HG02678 (cell line): ENCODE results near the gene LRRC14B.
"Not testable (repeated sequence)": the region's sequence is repeated elsewhere in the genome, so short reads cannot be mapped to it uniquely, and the experiment has no call there.

Source experiments
- ATAC-seq: cut with Tn5 transposase; IDR thresholded peaks from one replicate; pipeline ENCODE4 v1.9.1; 2021; ENCODE audit warnings: mild to moderate bottlenecking, moderate library complexity; ENCODE audit not compliant: unreplicated experiment

LRRC14B gene

DNA sequence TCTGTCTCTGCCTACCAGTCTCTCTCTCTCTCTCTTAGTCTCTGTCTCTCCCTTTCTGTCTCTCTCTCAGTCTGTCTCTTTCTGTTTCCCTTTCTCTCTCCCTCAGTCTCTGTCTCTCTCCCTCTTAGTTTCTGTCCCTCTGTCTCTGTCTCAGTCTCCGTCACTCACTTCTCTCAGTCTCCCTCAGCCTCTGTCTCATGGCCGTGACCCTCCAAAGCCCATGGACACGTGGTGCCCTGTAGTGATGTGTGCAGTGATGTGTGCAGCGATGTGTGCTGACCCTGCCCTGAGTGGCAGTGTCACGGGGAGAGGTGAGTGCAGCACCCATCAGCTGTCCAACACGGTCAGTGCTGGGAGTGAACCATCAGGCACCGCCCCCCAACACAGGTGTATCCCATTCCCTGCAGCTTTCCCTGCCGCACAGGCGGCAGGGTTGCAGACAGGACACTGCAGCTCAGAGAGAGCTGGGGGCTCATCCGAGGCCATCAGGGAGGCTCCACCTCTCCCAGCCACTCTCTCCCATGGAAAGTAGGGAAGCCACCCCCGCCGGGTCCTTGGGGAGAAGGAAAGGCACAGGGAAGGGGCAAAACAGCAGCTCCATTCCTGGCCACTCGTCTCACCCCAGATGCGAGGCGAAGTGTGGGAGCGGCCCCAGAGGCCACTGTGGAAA is 794 bp upstream of the LRRC14B start:
- no peak for ATAC-seq

DNA sequence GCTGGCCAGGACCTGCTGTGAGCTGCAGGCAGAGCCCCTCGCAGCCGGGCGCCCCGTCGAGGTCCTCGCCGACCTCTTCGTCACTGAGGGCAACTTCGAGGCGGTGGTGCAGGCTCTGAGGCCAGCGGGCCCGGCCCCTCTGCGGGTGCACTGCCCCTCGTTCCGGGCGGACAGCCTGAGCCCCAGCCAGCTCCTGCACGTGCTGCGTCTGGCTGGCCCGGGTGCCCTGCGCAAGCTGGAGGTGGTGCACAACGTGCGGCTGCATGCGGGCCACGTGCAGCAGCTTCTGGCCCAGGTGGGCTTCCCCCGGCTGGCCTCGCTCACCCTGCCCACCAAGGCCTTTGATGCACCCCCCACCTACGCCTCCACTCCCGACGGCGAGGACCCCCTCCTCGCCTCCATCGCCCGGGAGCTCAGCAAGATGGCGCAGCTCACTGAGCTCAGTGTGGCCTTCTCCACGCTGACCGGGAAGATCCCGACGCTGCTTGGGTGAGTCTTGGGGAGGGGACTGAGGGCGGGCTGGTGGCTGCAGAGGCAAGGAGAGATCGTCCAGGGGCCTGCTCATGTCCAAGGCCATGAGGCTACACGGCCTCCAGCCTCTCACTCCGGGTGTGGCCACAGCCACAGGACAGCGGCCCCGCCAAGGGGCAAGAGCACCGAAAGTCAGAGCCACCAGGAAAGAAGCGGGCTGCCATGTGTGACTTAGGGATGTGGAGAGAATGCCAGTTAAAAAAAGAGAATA is 825 bp downstream of the LRRC14B start:
- ATAC-seq: no peak

DNA sequence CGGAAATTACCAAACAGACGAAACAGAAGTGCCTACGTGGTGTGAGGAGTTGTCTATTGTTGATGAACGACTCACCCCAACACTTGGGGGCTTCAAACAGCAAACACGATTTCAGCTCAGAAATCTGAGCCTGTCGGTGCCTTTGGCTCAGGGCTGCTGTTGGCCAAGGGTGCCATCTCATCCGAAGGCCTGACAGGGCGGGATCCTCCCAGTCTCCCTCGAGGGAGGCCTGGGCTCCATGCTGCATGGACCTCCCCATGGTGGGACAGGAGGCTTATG is 1.3 kb downstream of the LRRC14B start:
- no peak for ATAC-seq

DNA sequence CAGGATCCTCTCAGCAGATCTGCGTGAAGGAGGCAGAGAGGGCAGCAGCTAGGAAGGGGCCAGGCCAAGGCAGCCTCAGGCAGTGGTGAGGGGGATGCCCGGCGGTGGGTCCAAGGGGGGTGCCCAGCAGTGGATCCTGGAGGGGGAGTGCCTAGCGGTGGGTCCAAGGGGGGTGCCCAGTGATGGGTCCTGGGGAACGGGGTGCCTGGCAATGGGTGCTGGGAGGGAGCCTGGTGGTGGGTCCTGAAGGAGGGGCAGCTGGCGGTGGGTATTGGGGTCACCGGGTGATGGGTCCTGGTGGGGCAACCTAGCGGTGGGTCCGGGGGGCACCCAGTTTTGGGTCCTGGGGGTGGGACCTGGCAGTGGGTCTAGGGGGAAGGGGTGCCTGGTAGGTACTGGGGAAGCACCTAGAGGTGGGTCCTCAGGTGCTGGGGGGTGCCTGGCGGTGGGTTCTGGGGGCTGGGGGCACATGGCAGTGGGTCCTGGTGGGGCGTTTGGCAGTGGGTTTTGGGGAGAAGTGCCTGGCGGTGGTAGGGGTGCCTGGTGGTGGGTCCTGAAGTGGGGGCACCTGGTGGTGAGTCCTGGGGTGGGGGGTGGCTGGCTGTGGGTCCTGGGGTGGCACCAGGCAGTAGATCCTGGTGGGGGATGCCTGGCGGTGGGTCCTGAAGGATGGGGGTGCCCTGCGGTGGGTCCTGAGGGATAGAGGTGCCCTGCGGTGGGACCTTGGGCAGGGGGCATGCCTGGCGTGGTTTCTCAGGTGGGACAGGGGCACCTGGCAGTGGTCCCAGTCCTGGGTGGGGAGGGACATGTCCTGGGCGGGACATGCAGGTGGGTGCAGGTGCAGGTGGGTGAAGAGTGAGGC is 1.9 kb downstream of the LRRC14B start:
- no peak for ATAC-seq

DNA sequence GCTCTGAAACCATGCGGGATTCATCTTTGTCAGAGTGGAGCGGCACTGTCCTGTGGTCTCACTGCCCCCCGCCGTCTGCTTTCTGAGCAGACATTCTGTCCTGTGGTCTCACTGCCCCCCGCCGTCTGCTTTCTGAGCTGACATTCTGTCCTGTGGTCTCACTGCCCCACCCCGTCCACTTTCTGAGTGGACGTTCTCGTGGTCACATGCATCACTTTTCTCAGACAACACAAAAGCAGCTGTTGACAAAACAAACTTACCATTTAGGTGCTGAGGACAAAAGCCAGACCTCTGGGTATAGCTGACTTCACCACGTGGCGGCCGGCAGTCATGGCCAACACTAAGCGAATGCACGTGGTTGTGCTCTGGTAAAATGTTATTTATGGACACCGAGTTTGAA is 2.8 kb downstream of the LRRC14B start:
- ATAC-seq: no peak

DNA sequence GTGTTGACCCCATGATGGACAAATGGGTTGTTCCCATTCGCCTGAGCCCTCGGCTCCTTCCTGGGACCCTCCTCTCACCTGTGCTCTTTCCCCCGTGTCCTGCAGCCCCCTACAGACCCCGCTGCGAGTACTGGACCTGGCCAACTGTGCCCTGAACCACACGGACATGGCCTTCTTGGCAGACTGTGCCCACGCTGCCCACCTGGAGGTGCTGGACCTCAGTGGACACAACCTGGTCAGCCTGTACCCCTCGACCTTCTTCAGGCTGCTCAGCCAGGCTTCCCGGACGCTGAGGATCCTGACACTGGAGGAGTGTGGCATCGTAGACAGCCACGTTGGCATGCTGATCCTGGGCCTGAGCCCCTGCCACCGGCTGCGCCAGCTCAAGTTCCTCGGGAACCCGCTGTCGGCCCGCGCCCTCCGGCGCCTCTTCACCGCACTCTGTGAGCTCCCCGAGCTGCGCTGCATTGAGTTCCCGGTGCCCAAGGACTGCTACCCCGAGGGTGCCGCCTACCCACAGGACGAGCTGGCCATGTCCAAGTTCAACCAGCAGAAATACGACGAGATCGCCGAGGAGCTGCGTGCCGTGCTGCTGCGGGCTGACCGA is 3.4 kb downstream of the LRRC14B start:
- no peak for ATAC-seq

DNA sequence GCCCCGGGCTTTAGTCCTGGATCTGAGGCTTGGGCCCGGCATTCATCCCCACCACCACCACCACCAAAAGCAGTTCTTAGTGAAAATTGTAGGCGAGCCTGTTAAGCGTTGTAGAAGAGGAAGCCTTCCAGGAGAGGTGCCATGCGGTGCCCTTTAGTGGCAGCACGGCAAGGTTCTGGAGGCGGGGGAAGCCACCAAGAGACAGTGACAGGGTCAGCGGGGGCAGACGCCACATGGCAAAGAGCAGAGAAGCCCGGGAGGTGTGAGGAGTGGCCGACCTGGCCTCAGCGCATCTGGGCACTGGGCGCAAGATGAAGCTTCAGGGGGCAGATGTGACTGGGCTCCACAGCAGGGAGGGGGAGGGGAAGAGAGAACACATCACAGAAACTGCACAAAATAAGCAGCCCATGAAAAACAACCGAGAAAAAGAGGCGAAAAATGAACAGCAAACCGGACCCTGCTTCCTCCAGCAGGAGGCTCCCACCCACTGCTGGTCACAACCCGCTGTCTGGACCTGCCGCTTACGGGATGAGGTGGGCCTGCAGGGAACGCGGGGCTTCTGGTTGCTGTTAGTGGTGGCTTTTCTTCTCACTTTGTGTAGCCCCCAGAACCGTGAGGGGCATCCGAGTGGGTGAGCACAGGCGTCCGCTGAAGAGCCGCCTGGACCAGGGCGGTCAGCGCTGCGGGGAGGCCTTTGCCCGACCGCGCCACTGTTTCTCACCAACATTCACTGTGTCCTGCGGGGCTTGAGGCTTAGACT is 4.3 kb downstream of the LRRC14B start:
- no peak for ATAC-seq

DNA sequence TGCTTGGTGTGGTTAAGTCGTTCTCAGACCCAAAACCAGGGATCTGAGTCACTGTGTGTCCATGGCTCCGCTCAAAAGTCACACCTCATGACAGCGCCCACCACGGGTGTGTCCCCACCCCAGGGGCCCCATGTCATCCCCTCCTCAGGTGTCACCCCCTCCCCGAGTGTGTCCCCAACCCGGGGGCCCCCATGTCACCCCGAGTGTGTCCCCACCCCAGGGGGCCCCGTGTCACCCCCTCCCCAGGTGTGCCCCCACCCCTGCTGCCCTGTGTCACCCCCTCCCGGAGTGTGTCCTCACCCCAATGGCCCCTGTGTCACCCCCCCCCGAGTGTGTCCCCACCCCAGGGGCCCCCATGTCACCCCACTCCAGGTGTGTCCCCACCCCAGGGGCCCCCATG is 5.1 kb downstream of the LRRC14B start:
- ATAC-seq: no peak

DNA sequence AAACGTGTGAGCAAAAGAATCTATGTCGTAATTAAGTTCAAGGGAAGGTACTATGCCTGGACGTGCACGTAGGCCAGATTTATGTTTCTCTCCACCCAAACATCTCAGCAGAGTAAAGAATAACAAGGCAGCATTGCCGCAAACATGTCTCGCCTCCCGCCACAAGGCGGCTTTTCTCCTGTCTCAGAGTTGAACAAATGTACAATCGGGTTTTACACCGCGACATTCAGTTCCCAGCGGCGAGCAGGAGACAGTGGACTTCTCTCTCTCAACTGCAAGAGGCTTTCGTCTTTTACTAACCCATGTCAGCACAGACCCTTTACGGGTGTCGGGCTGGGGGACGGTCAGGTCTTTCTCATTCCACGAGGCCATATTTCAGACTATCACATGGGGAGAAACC is 5.7 kb downstream of the LRRC14B start:
- not testable (repeated sequence) for ATAC-seq

DNA sequence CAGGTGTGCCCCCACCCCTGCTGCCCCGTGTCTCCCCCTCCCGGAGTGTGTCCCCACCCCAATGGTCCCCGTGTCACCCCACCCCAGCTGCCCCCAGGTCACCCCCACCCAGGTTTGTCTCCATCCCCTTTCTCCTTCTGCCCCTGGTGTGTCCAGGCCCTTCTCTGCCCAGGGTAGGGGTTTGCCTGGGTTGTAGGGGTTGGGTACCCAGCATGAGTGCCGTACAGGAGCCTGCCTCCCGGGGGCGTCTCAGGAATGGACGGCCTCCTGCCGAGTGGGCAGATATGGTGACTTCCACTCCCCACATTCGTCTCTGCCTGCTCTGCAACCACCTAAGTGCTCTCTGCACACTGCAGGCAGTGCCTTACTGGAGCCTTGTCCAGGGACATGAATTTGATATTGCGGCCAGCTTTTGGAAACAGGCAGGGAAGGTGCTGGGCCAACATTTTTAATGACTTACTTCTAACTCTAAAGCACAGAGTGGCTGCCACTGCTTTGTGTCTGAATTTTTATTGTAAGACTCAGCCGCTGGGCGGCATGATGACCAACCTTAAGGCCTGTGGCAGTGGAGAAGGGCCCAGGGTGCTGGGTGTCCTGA is 6.7 kb downstream of the LRRC14B start:
- ATAC-seq: no peak

DNA sequence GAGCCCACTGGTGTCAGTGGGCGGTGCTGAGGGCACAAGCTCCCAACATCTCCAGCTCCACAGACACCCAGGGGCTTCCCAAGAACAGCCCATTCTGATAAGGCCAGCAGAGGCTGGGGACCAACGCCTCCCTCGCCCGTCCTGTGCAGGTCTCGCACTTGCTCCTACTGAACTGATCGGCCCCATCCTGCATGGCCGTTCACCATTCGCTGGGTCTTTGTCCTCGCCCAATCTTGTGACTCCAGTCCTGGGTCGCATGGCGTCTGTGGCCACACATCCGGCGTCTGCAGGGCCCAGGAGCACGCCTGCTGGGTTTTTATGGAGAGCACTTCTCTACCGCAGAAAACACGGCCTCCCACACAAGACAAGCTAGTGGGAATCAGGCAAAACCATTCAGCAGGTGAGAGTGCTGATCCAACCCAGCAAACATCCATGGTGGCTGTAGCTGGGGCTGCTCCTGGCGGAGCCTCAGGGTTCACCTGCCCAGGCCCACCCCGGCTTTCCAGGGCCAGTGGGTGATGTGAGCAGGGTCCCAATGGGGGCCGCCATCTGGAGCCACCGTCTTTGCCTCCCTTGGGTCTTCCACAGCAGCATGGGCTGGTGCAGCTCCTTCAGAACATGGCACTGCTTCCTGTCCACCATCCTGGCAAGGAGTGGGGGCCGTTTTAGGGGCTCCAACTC is 7.4 kb downstream of the LRRC14B start:
- no peak for ATAC-seq

DNA sequence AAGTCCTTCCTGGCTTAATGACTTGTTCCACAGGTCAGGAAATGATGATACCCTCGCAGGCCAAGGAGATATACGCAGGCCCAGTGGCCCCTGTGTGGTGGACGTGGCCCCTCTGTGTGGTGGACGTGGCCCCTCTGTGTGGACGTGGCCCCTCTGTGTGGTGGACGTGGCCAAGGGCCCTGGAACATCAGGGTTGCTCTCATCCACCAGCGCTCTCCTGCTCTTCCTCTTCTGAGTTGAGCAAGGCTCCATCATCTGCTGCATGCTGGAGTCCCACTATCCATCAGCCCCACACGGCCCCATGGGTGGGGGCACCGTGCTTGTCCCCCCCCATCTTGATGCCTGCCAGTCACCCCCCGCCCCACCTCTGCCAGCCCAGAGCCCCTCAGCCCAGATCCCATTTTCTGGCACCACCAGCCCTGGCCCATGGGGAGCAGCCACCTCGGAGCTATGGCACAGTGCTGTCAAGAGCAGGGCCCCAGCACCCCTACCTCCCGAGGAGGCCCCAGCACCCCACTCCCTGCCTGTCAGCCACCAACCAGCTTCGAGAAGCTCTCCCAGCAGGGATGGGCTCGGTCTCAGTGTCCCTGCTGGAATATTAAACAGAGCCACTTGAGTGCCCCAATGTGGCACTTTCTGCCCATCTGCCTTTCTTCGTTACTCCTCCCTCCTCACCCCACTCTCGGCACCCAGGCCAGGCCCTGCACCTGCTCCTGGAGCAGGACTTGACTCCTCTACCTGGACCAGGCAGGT is 8.1 kb downstream of the LRRC14B start:
- ATAC-seq: no peak

DNA sequence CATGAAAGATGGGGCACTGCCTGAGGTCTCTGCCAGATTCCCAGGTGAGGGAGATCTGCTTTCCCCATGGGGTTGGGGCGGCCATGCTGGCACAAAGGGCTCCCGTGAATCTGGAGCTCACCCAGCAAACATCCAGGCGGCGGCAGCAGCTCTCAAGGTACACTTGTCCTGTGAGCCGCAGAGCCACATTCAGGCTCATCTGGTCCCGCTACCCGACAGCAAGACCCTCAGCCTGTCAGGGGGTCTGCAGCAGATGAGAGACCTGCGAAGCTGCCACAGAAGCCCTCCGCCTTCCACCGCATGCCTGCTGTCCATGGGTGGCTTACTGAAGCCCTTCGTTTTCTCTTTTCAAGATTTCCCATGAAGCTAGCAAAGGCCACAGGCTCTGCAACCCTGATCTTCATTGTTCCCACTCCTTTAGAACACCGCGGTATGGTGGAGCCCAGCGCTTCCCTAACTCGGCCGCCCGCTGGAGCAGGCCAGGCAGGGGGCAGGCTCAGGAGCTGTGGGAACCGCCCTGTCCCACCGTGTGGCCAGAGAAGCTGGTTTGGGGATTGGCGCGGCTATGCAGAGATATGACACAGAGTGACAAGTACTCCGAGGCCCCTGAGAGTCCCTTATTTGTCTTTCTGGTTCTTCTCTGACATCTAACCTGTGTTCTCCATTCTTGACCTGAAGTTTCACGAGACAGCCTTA is 8.8 kb downstream of the LRRC14B start:
- no peak for ATAC-seq

DNA sequence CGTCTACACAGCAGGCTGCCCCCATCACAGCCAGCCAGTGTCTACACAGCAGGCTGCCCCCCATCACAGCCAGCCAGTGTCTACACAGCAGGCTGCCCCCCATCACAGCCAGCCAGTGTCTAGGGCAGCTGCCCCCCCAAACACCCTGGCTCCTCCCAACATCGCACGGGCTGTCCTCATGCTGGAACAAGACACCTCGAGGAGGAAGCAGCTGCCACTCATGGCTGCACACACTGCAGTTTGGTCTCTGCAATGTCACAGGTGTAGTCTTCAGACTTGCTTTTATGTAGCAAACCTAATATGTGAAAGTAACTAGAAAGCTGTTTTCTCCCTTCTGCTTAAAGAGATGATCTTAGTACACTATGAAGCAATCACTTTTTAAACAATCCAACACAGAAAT is 9.7 kb downstream of the LRRC14B start:
- ATAC-seq: no peak

DNA sequence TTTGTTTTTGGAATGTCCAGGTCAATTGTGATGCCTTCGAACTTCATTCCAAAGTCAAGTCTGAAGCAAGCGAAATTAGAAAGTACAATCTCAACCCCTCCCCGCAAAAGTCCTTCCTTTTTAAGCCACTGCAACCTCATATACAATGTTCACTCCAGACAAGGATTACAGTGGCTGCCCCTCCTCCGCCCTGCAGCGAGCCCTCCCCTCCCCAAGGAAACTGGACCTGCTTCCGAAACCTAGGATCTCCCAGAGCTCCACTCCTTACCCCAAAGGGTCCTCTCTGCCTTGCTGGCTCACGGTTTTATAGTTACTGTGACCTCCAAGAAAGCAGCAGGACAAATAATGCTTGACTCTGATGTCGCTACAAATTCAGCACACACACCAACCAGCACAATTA is 10.4 kb downstream of the LRRC14B start:
- no peak for ATAC-seq

DNA sequence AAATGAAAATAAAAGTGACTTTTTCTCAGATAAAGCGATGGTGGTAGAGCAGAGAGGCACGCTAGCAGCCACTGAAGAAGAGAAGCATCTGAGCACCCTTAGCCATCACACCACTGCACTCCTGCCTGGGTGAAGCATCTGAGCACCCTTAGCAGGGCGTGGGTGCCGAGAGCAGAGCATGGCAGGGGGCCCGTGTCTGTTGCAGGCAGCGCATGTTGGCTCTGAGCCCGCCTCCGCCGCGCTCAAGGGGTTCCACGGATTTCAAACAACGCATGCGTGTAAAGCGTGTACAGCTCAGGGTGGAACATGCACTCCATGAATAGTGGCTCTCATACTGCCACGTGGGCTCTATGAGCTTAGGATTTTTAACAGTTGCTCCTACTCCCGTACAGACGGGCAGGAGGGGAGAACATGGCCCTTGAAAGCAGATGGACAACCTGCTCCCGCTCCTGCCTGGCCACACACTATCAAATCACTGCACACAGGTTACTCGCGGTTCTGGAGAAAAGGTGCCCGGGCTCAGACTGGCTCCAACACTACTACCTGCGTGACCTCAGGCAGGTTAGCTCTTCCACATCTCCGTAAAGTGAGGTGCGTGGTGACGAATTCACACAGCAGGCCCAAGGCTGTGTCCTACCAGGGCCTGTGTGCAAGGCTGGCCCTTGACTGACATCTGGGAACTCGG is 12.1 kb downstream of the LRRC14B start:
- no peak for ATAC-seq

DNA sequence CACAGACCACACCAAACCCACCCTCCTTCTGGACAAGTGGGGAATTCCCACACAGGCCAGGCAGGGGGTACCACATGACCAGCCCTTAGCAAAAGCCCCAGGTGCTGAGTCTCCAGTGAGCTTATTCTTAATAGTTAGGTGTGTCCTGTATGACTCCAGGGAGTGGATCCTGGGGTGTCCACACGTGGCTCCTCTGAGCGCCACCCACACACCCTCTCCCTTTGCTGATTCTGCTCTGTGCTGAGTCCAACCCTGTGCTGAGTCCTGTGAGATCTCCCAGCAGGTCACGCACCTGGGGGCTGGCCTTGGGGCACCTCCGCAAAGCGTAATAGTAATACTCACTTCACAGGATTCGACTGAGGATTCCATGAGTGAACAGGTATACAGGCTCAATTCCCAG is 12.7 kb downstream of the LRRC14B start:
- no peak for ATAC-seq

DNA sequence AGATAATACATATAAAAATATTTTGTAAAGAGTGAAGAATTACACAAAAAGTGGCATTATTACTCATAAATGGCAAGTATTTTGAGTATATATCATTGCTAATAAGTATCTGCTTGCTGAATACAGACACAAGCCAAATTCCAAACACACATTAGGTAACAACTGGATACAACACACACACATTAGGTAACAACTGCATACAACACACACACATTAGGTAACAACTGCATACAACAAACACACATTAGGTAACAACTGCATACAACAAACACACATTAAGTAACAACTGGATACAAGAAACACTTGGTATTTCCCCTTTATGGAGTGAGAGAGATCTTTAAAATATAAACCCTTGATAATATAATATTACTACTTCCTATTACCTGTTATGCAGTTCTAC is 13.2 kb downstream of the LRRC14B start:
- no peak for ATAC-seq
